Measurements from ENCODE around the gene ZNF792.
"Not testable (repeated sequence)": the region's sequence is repeated elsewhere in the genome, so short reads cannot be mapped to it uniquely, and the experiment has no call there.

ZNF792 gene

GRCh38 chr19:34936184-34936583, 27.8 kb downstream of the ZNF792 start:
- peaks cover 73% of the 10 kb centered on the region for H3K36me3 Mint-ChIP-seq (ENCODE audit: low read depth)
- ATAC-seq: no peak

GRCh38 chr19:34932494-34932893, 31.5 kb downstream of the ZNF792 start:
- Mint-ChIP-seq H3K9me3 (peaks cover 13% of the 10 kb centered on the region), H3K36me3 (ENCODE audit: low read depth) (peaks cover 59% of the 10 kb centered on the region), H3K27ac (no peak overlapping the region), H3K4me3 (no peak overlapping the region), H3K4me1 (peaks cover 5% of the 10 kb centered on the region), H3K27me3 (no peaks in the 10 kb centered on the region)
- ATAC-seq (no peak), DNase-seq (no peak)

More at GRCh38 chr19:34936184-34936583, 27.8 kb downstream of the ZNF792 start:
- H3K9me3 Mint-ChIP-seq: peaks cover 30% of the 10 kb centered on the region
- no peak for DNase-seq
- H3K27me3 Mint-ChIP-seq: no peaks in the 10 kb centered on the region
- H3K4me3 Mint-ChIP-seq: no peak overlapping the region
- H3K4me1 Mint-ChIP-seq: no peaks in the 10 kb centered on the region
- no peak overlapping the region for H3K27ac Mint-ChIP-seq

GRCh38 chr19:34926685-34927375, 37.2 kb downstream of the ZNF792 start, which contains the start of gene ZNF30:
Gene ZNF30, plus strand, starts transcription at chr19:34926903. Its CDS starts 3,045 bp downstream, at chr19:34929948.
- Mint-ChIP-seq H3K9me3 (no peaks in the 10 kb centered on the region), H3K36me3 (ENCODE audit: low read depth) (peaks cover 14% of the 10 kb centered on the region), H3K27me3 (no peaks in the 10 kb centered on the region), H3K4me3 (peak within 1 kb of the TSS; percentile 90), H3K27ac (peak within 1 kb of the TSS; percentile 72), H3K4me1 (peaks cover 15% of the 10 kb centered on the region)
- peak; percentile 99 for ATAC-seq
- DNase-seq: peak; percentile 86

DNA sequence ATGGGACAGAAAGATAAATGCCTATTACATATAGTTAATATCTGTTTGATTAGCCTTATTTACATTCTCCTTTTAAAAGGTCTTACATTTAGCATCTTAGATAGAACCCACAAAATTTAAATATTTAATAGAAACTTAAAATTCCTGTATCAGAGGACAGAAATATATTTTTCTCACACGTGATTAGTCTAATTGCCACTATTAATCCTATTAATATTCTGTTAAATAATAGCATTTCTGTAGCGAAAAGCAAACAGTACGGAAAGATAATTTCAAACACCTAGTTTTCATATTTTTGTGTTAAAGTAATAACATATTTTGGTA, 37.7 kb downstream of the ZNF792 start:
- Mint-ChIP-seq H3K4me3 (peak overlapping the region; percentile 90), H3K36me3 (ENCODE audit: low read depth) (peaks cover 10% of the 10 kb centered on the region), H3K27ac (no peak overlapping the region), H3K27me3 (no peaks in the 10 kb centered on the region), H3K9me3 (no peaks in the 10 kb centered on the region), H3K4me1 (peaks cover 15% of the 10 kb centered on the region)
- ATAC-seq (no peak), DNase-seq (no peak)

DNA sequence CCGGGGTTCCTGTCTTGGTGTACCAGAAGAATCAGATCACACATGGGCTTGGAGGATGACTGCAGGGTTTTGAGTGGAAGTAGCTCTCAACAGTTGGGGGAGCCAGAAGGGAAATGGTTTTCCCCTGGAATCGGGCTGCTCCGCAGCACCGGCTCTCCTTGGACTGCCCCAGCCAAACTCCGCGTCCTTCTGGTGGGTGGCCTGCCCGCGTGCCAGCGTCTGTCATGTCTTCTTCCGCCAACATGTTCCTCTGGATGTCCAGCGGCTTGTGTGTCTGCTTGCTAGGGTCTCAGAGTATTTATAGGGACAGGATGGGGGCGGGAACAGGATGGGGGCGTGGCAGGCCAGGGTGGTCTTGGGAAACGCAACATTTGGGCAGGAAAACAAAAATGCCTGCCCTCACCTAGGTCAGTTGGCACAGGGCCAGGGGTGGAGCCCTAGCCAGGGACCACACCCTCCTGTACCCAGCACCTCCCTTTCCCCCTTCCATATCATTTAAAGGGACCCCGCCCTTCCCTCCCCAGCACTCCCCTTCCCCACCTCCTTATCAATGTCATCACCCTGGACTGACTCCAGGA, 38.7 kb downstream of the ZNF792 start:
- peaks cover 15% of the 10 kb centered on the region for H3K4me1 Mint-ChIP-seq
- no peak overlapping the region for H3K27ac Mint-ChIP-seq
- no peak for DNase-seq
- H3K27me3 Mint-ChIP-seq: no peaks in the 10 kb centered on the region
- ATAC-seq: no peak
- no peak overlapping the region for H3K4me3 Mint-ChIP-seq
- no peaks in the 10 kb centered on the region for H3K9me3 Mint-ChIP-seq
- H3K36me3 Mint-ChIP-seq (ENCODE audit: low read depth): peaks cover 8% of the 10 kb centered on the region

DNA sequence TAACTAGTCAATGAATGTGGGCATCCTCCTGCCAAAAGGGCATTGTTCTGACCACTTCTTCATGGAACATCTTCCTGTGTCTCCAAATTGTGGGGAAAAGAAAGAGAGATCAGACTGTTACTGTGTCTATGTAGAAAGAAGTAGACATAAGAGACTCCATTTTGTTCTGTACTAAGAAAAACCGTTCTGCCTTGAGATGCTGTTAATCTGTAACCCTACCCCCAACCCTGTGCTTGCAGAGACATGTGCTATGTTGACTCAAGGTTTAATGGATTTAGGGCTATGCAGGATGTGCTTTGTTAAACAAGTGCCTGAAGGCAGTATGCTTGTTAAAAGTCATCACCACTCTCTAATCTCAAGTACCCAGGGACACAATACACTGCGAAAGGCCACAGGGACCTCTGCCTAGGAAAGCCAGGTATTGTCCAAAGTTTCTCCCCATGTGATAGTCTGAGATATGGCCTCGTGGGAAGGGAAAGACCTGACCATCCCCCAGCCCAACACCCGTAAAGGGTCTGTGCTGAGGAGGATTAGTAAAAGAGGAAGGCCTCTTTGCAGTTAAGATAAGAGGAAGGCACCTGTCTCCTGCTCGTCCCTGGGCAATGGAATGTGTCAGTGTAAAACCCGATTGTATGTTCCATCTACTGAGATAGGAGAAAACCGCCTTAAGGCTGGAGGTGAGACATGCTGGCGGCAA, 43.8 kb downstream of the ZNF792 start:
- not testable (repeated sequence) for H3K27ac Mint-ChIP-seq; H3K36me3 Mint-ChIP-seq (ENCODE audit: low read depth); H3K4me3 Mint-ChIP-seq; ATAC-seq; DNase-seq; H3K4me1 Mint-ChIP-seq; H3K27me3 Mint-ChIP-seq
- peaks cover 20% of the 10 kb centered on the region for H3K9me3 Mint-ChIP-seq

- Mint-ChIP-seq H3K9me3 (peaks cover 24% of the 10 kb centered on the region), H3K4me1 (no peaks in the 10 kb centered on the region), H3K27ac (no peak overlapping the region), H3K4me3 (no peak overlapping the region), H3K27me3 (no peaks in the 10 kb centered on the region), H3K36me3 (ENCODE audit: low read depth) (peaks cover 8% of the 10 kb centered on the region)
- no peak for DNase-seq
- no peak for ATAC-seq
These were observed 45.8 kb downstream of the ZNF792 start for GRCh38 chr19:34918190-34918589.

DNA sequence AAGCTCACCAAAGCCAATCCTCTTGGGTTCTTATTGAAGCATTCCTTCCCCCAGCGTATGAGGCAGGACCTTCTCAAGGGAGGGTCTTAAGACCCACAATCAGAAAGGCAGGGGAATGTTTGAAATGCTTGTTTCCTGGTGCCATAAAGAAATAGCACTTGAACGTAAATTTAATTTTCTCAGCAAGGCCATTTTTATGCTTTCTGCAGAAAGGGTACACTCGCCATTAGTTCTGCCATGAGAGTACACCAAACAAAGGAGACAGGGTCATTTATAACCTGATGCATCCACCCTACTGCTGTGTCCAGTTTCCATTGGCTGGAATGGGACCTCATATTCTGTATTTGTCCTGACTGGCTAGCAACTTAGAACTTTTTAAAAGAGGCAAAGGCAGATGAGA, 46.9 kb downstream of the ZNF792 start:
- not testable (repeated sequence) for H3K27ac Mint-ChIP-seq; H3K4me1 Mint-ChIP-seq; DNase-seq; H3K4me3 Mint-ChIP-seq; ATAC-seq; H3K27me3 Mint-ChIP-seq; H3K36me3 Mint-ChIP-seq (ENCODE audit: low read depth)
- H3K9me3 Mint-ChIP-seq: peaks cover 24% of the 10 kb centered on the region

DNA sequence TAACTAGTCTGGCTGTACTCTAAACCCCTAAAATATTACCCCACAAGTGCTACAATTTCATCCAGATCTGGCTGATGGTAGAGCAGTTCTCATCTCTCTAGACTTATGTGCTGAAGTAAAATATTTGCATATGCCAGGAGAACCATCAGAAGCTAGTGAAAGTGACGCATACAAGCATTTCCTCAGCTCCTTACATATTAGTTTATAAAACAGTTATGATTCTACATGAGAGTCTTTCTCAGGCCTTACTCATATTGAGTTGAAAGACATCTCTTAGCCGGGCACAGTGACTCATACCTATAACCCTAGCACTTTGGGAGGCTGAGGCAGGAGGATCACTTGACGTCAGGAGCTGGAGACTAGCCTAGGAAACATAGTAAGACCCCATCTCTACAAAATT, 53.3 kb downstream of the ZNF792 start:
- Mint-ChIP-seq H3K27ac (no peak overlapping the region), H3K4me1 (peaks cover 2% of the 10 kb centered on the region), H3K4me3 (no peak overlapping the region), H3K27me3 (peaks cover 22% of the 10 kb centered on the region), H3K36me3 (ENCODE audit: low read depth) (peaks cover 4% of the 10 kb centered on the region), H3K9me3 (peaks cover 7% of the 10 kb centered on the region)
- ATAC-seq: no peak
- no peak for DNase-seq
